ENCODE data around the gene NAALADL1.

- TF ChIP-seq CTCF (IDR thresholded peaks at IDR 0.05) (no peak), POLR2A (IDR thresholded peaks at IDR 0.05) (no peak)
Observed at GRCh38 chr11:65017937-65018336, 40.4 kb downstream of the NAALADL1 start.
